HG02642 (cell line): ENCODE measurements around the gene MACROD2.

ENCODE experiments used
- ATAC-seq: cut with Tn5 transposase; IDR thresholded peaks from one replicate; pipeline ENCODE4 v1.9.1; 2021; ENCODE audit warnings: mild to moderate bottlenecking; ENCODE audit not compliant: unreplicated experiment, poor library complexity

Gene MACROD2

GRCh38 chr20:14717134-14717999 is 722.1 kb downstream of the MACROD2 start:
- ATAC-seq = peak; percentile 77

GRCh38 chr20:14720251-14720650 is 724.9 kb downstream of the MACROD2 start:
- no peak for ATAC-seq

GRCh38 chr20:14721926-14722452 is 726.7 kb downstream of the MACROD2 start:
- ATAC-seq = no peak

- ATAC-seq = no peak
These were observed 728.3 kb downstream of the MACROD2 start for GRCh38 chr20:14723614-14724013.

GRCh38 chr20:14724036-14724435 is 728.7 kb downstream of the MACROD2 start:
- no peak for ATAC-seq

GRCh38 chr20:14724468-14724867 is 729.2 kb downstream of the MACROD2 start:
- ATAC-seq = no peak

- ATAC-seq = no peak
These were observed 731.3 kb downstream of the MACROD2 start for GRCh38 chr20:14726591-14726990.

- no peak for ATAC-seq
These were observed 732.3 kb downstream of the MACROD2 start for GRCh38 chr20:14727485-14728150.

- ATAC-seq = no peak
These were observed 734.1 kb downstream of the MACROD2 start for GRCh38 chr20:14729390-14729789.

GRCh38 chr20:14732343-14732742 is 737.0 kb downstream of the MACROD2 start:
- no peak for ATAC-seq

GRCh38 chr20:14732996-14733395 is 737.7 kb downstream of the MACROD2 start:
- no peak for ATAC-seq

- no peak for ATAC-seq
These were observed 745.1 kb downstream of the MACROD2 start for GRCh38 chr20:14740380-14740779.

GRCh38 chr20:14741616-14742015 is 746.3 kb downstream of the MACROD2 start:
- no peak for ATAC-seq

- ATAC-seq = peak; percentile 75
These were observed 749.4 kb downstream of the MACROD2 start for GRCh38 chr20:14744723-14745122.

GRCh38 chr20:14745830-14746229 is 750.5 kb downstream of the MACROD2 start:
- no peak for ATAC-seq

- ATAC-seq = no peak
These were observed 755.9 kb downstream of the MACROD2 start for GRCh38 chr20:14751191-14751590.

GRCh38 chr20:14757728-14758127 is 762.4 kb downstream of the MACROD2 start:
- ATAC-seq = no peak

GRCh38 chr20:14758356-14758755 is 763.0 kb downstream of the MACROD2 start:
- no peak for ATAC-seq

GRCh38 chr20:14759979-14760378 is 764.7 kb downstream of the MACROD2 start:
- no peak for ATAC-seq

GRCh38 chr20:14761903-14762302 is 766.6 kb downstream of the MACROD2 start:
- no peak for ATAC-seq
